ENCODE data around the gene OR9Q1. TPM values are rescaled to one million over a fixed set of nuclear protein-coding genes. Genes with fewer than 3 reads are reported as not detected.

The OR9Q1 gene
- total RNA-seq, 2 experiments from 2014 or later: not detected

GRCh38 chr11:58121096-58121495 is 97.4 kb downstream of the OR9Q1 start:
- intact Hi-C loops (cut with DNase I, micrococcal nuclease): no loop called here
- no peaks in the 10 kb centered on the region for H3K9me3 Mint-ChIP-seq
- Histone ChIP-seq H3K4me1 (ENCODE audit: insufficient read depth, low read length) (no peaks in the 10 kb centered on the region), H3K9me3 (ENCODE audit: control insufficient read depth in 1 of 2, insufficient read depth in 1 of 2, low read length in 2 of 2) (no peaks in the 10 kb centered on the region), H3K4me3 (ENCODE audit: low read length) (no peak overlapping the region), H3K36me3 (ENCODE audit: insufficient read depth, low read length) (no peaks in the 10 kb centered on the region), H3K27me3 (ENCODE audit: control insufficient read depth in 1 of 2, insufficient read depth in 2 of 2, low read length in 2 of 2) (no peaks in the 10 kb centered on the region), H3K27ac (ENCODE audit: low read depth in 1 of 2, low read length in 2 of 2) (no peak overlapping the region)
- peaks cover 59% of the 10 kb centered on the region for H3K27me3 Mint-ChIP-seq
- H3K4me3 Mint-ChIP-seq: no peak overlapping the region
- H3K36me3 Mint-ChIP-seq (ENCODE audit: low read depth): no peaks in the 10 kb centered on the region
- CTCF ChIA-PET: no interaction called here
- ATAC-seq (ENCODE audit: poor library complexity) (no peak), DNase-seq (no peak)
- no peaks in the 10 kb centered on the region for H3K4me1 Mint-ChIP-seq (ENCODE audit: low read depth)
- no peak overlapping the region for H3K27ac Mint-ChIP-seq
- POLR2A ChIA-PET: no interaction called here
- TF ChIP-seq CTCF (IDR thresholded peaks at IDR 0.05): no peak

GRCh38 chr11:58125469-58125868 is 101.8 kb downstream of the OR9Q1 start, which contains the start of gene OR9I1:
TSS of gene OR9I1 (minus strand) at chr11:58125530. CDS start at chr11:58119444, 6,086 bp downstream.
- H3K36me3 ChIP-seq (ENCODE audit: insufficient read depth, low read length): no peaks in the 10 kb centered on the region
- H3K4me3 ChIP-seq (ENCODE audit: low read length): no peak within 1 kb of the TSS
- Mint-ChIP-seq H3K27me3 (peaks cover 36% of the 10 kb centered on the region), H3K36me3 (ENCODE audit: low read depth) (no peaks in the 10 kb centered on the region), H3K9me3 (no peaks in the 10 kb centered on the region), H3K27ac (no peak within 1 kb of the TSS), H3K4me3 (no peak within 1 kb of the TSS), H3K4me1 (ENCODE audit: low read depth) (no peaks in the 10 kb centered on the region)
- POLR2A ChIA-PET: no interaction called here
- H3K27ac ChIP-seq (ENCODE audit: low read depth in 1 of 2, low read length in 2 of 2): no peak within 1 kb of the TSS
- DNase-seq (no peak), ATAC-seq (ENCODE audit: poor library complexity) (no peak)
- no peak for TF ChIP-seq CTCF (IDR thresholded peaks at IDR 0.05)
- peaks cover 0 to 3% of the 10 kb centered on the region in 2 experiments for H3K27me3 ChIP-seq (ENCODE audit: control insufficient read depth in 1 of 2, insufficient read depth in 2 of 2, low read length in 2 of 2)
- H3K9me3 ChIP-seq (ENCODE audit: control insufficient read depth in 1 of 2, insufficient read depth in 1 of 2, low read length in 2 of 2): no peaks in the 10 kb centered on the region
- intact Hi-C loops (cut with DNase I, micrococcal nuclease): no loop called here
- CTCF ChIA-PET: no interaction called here
- H3K4me1 ChIP-seq (ENCODE audit: insufficient read depth, low read length): no peaks in the 10 kb centered on the region

- H3K27ac Mint-ChIP-seq: no peak overlapping the region
- intact Hi-C loops (cut with DNase I, micrococcal nuclease): no loop called here
Measured at GRCh38 chr11:58127350-58127749, 103.7 kb downstream of the OR9Q1 start.

More at GRCh38 chr11:58127350-58127749, 103.7 kb downstream of the OR9Q1 start:
- Mint-ChIP-seq H3K9me3 (no peaks in the 10 kb centered on the region), H3K27me3 (peaks cover 18% of the 10 kb centered on the region), H3K36me3 (ENCODE audit: low read depth) (no peaks in the 10 kb centered on the region), H3K4me1 (ENCODE audit: low read depth) (no peaks in the 10 kb centered on the region), H3K4me3 (no peak overlapping the region)
- no peak overlapping the region for H3K27ac ChIP-seq (ENCODE audit: low read depth in 1 of 2, low read length in 2 of 2)
- POLR2A ChIA-PET: no interaction called here
- H3K4me1 ChIP-seq (ENCODE audit: insufficient read depth, low read length): no peaks in the 10 kb centered on the region
- no peaks in the 10 kb centered on the region for H3K36me3 ChIP-seq (ENCODE audit: insufficient read depth, low read length)
- DNase-seq: no peak
- ATAC-seq (ENCODE audit: poor library complexity): no peak
- H3K4me3 ChIP-seq (ENCODE audit: low read length): no peak overlapping the region
- no peaks in the 10 kb centered on the region for H3K9me3 ChIP-seq (ENCODE audit: control insufficient read depth in 1 of 2, insufficient read depth in 1 of 2, low read length in 2 of 2)
- H3K27me3 ChIP-seq (ENCODE audit: control insufficient read depth in 1 of 2, insufficient read depth in 2 of 2, low read length in 2 of 2): peaks cover 0 to 3% of the 10 kb centered on the region in 2 experiments
- CTCF ChIA-PET: no interaction called here
- TF ChIP-seq CTCF (IDR thresholded peaks at IDR 0.05): no peak

All from CD4-positive, alpha-beta T cell (primary cell).